GM21528 (cell line): ENCODE results near the gene SLC35C1.

Experiments
- ATAC-seq: cut with Tn5 transposase; IDR thresholded peaks from one replicate; pipeline ENCODE4 v1.9.1; 2021; ENCODE audit warnings: mild to moderate bottlenecking, moderate library complexity; ENCODE audit not compliant: unreplicated experiment, low FRiP score

Gene SLC35C1

DNA sequence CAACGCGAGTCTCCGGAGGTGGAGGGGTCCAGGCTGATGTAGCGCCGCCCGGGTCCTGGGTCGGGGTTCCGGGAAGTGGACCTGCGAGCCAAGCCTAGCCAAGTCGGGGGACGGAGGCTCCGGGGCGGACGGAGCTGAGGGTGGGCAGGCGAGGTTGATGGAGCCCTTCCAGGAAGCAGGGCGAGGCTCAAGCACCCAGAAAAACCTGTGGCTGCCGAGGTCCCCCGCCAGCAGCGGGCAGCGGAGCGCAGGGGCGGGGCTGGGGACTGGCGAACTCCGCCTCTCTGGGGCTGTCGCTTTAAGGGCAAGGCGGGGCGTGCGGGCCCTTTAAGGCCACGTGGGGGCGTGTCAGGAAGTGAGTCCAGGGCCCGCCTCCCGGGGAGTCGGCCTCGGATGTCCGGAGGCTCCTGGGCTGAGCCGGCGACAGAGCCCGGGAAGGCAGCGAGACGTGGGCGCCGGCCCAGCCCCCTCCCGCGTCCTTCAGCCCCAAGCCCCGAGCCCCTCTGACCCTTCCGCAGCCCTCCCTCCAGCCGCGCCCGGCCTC lies at the start of gene SLC35C1:
SLC35C1 (plus strand) TSS at position 389 of the 544 bp plus-strand sequence. CDS start 653 bp downstream, outside the sequence.
- ATAC-seq: peak; percentile 93

DNA sequence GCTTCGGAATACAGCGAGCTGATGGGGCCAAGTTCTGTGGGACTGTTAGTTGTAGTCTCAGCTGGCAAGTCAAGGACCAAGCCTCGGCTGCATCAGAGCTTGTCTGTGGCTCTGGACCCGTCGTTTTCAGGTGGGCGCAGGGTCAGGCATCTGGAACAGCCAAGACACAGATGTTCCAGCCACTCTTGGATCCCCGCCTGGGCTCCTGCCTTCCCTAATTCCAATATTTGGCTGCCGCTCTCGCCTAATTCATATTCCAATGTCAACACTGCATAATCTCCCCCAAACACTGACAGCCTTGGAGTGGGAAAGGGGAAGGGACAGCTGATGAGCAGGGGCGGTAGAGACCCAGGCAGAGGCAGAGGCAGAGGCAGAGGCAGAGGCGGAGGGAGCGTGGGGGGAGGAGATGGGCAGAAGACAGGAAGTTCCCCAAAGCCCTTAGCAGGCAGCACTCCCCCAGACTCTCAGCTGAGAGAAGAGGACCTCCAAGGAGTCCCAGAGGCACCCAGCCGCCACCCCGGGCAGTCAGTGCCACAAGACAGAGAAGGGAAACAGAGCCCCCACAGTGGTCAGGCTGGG lies 49.6 kb upstream of the SLC35C1 start:
- ATAC-seq: no peak

DNA sequence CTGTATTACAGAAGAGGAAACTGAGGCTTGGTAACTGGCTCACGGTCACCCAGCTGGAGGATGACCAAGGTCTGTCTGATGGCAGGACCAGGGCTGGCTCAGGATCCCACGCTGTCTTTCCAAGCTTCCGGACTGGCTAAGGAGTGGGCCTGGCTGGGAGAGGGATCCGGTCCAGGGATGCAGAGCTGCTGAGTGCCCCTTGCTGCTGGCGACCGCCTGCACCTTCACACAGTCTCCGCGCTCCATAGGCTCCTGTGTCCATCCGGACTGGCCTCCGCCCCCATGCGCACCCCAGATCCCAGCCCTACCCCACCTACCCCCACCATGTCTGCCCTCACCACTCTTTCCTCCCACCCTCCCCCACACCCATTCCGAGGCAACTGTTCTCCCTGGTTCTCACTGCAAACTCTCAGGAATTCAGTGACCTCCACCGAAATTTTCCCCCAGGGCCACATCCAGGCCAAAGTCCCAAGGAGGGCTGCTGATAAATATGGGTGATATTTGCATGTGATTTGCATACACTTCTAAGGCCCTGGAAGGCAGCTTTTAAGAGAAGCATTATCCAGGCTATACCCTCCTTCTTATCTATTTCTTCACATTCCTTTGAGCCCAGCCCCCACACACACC lies 48.5 kb upstream of the SLC35C1 start:
- ATAC-seq: no peak

DNA sequence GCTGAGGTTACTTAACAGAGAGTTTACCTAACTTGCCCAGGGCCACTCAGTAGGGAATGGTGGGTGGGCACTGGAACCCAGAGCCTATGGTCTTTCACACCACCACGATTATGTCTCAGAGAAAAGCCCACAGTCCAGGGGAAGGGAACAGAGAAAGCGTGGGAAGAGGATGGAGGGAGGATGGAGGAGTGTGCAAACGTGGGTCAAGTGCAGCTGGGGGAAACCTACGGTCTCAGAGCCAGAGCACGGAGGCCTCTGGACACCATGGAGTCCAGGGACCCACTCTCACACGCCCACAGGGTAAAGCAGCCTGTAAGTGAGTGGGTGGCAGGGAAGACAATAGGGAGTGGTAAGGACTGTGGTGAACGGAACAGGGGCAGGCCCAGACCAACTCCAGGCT lies 47.3 kb upstream of the SLC35C1 start:
- no peak for ATAC-seq

DNA sequence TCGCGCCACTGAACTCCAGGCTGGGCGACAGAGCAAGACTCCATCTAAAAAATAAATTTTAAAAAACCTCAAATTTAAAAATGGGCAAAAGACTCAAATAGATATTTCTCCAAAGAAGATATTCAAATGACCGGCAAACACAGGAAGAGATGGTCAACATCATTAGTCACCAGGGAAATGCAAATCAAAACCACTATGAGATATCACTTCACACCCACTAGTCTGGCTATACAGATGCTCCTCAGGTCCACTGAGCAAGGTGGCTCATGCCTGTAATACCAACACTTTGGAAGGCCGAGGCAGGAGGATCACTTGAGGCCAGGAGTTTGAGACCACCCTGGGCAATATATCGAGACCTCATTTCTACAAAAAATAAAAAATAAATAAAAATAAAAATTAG lies 43.3 kb upstream of the SLC35C1 start:
- no peak for ATAC-seq

DNA sequence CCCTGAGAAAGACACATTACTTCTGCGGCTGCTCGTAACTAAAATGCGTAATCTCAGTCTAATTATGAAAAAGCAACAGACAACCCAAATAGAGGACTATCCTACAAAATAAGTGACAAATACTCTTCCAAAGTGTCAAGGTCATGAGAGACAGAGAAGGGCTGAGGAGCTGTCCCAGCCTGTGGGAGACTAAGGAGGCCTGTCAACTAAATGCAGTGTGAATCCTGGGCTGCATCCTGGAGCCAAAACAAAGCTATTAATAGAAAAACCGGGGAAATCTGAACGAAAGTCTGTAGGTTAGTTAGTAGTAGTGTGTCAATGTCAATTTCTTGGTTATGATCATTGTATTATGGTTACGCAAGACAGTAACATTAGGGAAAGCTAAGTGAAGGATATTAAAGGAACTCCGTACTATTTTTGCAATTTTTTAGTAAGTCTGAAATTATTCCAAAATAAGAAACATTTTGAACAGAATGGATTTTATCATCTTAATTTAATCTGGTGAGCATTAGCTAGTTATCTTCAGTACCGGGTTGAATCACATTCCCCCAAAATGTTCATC lies 39.8 kb upstream of the SLC35C1 start:
- ATAC-seq: no peak

DNA sequence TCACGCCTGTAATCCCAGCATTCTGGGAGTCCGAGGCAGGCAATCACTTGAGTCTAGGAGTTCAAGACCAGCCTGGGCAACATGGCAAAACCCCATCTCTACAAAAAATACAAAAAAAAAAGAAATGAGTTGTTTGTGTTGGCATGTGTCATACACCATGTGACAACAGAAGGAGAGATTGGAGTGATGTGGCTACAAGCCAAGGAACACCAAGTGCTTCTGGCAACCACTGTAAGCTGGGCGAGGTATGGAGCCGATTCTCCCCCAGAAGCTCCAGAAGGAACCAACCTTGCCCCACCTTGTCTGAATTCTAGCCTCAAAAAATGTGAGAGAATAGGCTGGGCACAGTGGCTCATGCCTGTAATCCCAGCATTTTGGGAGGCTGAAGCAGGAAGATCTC lies 39.1 kb upstream of the SLC35C1 start:
- ATAC-seq: no peak

DNA sequence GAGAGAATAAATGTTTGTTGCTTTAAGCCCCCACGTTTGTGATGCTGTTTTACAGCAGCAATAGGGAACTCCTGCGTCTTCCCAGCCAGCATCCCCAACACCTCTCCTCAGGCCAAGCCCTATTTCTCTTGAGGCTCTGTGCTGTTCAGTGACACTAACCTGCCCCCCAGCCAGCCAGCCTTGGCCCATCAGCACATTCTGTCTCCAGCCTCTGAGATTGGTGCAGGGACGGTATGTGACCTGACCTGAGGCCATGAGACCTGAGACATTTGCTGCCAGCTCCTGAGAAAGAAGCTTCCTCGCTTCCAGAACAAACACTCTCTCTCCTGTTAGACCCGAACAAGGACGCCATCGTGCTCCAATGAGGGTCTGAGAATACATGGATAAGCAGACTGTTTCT lies 38.5 kb upstream of the SLC35C1 start:
- no peak for ATAC-seq

DNA sequence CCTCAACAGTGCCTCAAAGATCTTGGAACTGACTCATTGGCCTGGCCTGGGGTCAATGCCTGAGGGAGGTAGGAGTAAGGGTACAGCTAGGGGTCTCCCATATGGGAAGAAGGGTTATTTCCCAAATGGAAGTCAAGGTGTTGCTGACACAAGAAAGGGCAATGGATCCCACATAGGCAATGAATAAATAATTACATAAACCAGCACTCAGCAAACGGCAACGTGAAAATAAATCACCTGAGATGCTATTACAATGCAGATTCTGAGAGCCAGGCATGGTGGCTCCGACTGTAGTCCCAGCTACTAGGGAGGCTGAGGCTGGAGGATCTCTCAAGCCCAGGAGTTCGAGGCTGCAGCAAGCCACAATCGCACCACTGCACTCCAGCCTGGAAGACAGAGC lies 36.5 kb upstream of the SLC35C1 start:
- ATAC-seq: no peak

DNA sequence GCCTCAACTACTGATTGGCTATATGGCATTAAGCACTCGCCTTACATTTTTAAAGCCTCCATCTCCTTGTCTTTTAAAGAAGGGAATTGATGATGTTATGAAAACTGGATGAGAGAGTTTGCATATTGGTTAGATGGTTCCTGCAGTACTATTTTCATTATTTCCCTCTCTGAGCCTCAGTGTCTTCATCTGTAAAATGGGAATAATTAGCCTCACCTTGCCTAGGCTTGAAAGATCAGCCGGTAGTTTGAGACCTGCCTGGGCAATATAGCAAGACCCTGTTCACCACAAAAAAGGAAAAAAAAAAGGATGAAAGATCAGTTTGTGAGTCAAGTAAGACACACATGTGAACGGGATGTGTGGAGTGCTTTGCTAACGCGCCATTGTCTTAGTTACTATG lies 35.0 kb upstream of the SLC35C1 start:
- no peak for ATAC-seq

DNA sequence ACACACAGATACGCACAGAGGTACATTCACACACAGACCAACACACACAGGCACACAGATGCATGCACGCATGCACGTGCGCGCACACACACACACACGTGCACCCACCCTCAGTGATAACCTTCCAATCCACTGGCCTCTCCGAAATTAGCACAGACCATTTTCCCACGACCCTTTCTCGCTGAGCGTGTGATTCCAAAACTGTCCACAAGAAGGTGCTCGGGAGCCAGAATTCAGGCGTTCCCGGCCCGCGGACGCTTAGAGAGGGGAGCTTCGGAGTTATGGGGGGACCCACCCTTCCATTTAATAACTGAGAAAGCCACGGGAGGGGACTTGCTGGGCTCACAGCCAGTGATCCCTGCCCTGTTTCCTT lies 33.8 kb upstream of the SLC35C1 start:
- peak; percentile 40 for ATAC-seq

DNA sequence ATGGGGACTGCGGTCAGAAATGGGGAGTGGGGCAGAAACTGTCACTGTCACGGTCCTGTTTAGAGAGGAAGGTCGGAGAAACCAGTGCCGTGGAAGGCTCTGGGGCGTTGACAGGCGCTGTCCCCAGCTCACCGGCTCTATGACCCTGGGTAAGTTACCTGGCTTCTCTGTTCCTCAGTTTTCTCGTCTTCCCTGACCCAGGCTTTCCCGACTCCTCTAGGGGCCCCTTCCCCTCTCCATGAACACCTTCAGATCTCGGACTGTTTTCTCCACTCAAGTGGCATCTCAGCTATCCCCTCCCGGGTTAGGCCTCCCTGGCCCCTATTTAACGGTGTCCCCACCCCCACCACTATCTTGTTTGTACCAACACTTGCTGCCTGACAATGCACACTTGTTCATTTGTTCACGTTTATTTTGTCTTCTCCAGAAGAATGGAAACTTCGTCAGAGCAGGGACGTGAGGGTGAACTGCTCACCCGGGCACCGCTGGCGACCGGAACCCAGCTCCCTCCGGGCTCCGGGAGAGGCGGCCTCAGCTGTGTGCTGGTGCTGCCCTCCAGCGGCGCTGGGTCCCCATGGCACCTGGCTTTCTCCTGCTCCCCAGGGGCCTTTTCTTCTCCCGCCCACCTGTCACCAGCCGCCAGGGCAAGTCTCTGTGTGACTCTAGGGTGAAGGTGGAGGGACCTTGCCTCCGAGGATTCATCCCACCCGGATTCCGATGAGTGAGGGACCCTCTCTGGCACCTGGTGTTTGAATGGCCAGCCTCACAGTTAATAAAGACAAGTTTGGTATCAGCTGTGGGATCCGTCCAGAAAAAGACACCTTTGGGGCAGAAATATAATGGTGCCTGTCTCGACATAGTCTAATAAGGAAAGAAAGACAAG lies 33.1 kb upstream of the SLC35C1 start:
- peak; percentile 77 for ATAC-seq

DNA sequence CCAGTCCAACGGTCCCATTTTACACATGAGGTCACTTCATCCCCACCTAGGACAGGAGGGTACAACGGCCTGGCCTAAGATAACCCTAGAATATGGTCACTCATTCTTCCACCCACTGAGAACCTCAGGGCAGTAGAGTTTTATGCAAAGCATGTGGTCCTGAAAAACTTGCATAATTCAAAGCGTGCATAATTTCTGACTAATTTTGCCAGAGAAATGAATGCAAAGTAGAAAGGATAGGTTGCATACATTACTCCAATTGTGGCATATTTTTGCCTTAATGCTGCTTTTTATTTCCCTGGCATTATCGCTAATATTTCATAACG lies 32.5 kb upstream of the SLC35C1 start:
- no peak for ATAC-seq

DNA sequence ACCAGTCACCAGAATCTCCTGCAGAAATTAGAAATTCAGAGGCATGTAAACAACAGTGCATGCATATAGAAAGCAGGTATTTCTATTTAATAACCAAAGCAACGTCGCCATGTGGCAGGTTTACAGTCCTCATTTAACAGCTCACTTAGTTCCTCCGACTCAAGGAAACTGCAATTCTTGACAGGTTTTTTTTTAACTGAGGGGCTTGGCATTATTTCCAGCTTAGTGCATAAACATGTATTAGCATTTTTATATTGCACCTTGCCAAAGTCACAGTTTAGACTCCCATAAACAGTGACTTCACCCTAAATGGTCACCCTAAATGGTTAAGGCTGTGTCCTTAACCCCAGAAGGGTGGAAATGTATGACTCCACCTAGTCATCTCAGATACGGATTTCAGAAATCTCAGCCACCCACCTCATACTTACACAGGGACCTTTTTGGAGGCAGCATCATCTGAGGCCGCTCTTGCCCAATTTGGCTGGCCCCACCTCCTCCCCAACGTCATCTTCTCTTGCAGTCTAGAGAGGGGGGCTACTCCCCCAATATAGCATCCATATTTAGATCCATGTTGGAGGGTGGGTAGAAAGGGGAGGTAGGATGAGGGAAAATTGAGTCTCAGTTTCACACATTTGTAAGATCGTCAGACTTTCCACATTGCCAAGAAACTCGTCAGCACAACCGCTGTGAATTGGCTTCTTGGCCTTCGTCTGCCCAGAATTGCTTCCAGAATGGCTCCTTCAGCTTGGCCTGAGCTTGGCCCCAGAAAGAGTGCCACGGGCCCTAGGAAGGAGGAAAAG lies 31.8 kb upstream of the SLC35C1 start:
- no peak for ATAC-seq

DNA sequence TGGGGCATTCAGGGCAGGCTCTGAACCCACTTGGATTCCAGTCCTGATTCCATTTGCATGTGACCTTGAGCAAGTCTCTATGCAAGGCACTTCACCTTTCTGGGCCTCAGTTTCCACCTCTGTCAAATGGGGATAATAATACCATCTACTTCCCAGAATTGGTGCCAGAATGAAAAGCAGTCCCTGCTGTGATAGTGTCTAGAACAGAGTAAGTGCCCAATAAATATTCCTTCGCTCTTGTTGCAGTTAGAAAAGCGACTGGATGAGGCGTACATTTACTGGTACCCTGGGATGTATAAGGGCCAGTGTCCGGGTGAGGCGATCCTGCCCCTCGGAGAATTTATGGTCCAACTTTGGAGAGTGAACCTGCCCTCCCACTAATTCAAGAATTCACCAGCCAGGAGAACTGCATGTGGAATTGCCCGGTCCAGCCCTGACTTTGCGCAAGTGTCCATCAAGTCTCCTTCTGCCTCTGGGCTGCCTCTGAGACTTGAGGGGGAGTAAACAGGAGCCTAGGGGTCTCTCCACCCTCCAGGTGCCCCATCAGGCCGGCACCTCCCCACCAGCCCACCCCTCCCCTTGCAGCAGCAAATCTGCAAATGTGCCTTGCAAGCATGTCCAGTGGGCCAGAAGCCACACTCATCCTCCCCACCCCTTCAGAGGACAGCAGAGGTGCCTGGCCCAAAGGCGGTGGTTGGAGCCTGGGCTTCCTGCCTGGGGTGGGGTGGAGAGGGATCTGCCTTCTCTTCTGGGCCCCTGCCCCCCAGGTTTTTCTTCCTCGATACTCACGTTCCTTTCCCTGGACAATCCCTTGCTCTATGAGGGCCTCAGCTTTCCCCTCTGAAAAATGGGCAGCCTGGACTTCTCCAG lies 30.9 kb upstream of the SLC35C1 start:
- no peak for ATAC-seq

DNA sequence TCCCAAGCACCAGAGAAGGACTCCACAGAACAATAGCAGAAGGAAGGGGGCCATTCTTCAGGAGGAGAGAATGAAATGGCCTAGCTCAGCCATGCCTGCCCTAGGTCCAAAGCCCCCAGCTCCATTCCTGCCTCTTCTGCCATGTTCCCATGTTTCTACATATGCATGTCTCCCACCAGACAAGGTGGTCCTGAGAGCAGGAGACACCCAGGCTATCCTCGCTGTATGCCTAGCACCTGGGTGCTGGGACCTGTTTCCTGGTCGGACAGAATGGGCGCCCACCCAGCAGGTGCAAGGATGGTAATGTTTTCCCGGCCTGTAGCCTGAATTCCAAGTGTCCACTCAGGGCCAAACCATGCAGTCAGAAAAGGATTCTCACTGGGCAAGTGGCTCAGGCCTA lies 30.2 kb upstream of the SLC35C1 start:
- ATAC-seq: no peak

DNA sequence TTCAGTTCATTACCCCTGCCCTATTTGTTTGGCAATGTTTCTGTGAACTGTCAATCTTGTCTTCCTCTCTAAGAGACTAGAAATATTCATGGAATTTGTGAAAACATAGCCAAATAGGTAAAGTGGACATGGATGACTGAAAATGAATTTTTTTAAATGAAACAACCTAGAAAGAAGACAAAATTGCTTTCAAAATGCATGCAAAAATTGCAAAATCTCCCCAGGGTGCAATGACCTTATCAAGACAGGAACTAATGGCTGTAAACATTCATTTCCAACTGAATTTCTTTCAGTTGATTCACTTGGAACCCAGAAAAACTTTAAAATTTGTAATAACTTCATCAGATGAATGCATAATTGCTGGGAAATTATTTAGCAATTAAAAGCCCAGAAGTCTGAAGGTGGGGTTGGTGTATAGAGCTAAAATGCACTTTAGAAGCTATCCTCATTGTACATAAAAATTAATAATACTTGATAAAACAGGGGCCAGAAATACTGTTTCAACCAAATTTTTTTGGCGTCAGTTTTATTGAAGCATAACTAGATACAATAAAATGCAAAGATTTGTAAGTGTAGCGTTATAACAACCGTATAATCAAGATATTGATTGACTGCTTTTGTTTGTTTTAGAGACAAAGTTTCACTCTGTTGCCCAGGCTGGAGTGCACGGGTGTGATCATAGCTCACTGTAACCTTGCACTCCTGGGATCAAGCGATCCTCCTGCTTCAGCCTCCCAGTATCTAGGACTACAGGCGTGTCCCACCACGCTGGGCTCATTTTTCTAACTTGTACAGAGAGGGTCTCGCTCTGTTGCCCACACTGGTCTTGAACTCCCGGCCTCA lies 27.6 kb upstream of the SLC35C1 start:
- no peak for ATAC-seq

DNA sequence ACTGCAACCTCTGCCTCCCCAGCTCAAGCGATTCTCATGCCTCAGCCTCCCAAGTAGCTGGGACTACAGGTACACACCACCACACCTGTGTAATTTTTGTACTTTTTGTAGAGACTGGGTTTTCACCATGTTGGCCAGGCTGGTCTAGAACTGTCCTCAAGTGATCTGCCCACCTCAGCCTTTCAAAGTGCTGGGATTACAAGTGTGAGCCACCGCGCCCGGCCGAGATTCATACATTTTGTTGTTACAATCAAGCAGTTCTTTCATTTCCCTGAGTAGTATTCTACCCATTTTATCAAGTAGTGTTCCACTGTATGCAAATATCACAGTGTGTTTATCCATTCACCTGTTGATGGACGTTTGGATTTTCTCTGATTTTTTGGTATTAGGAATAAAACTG lies 26.6 kb upstream of the SLC35C1 start:
- no peak for ATAC-seq

DNA sequence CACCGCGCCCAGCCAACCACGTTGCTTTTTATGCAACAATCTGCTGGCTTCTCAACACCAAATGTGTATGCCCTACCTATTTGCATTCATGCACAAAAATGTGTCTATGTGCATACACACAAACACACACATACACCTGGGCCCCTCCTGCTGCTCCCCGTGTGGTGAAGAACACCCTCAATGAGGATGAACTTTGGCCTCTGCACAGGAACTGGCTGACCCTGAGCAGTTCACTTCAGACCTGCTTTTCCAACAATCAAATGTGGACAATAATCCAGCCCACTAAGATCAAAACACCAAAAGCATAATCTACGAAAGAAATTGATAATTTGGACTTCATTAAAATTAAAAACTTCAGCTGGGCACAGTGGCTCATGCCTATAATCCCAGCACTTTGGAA lies 25.3 kb upstream of the SLC35C1 start:
- ATAC-seq: no peak
